H1 (cell line): Measurements from ENCODE around the gene KATNAL1. TPM values are rescaled to one million over a fixed set of nuclear protein-coding genes. Genes with fewer than 3 reads are reported as not detected.

Experiments used
- ASH2L ChIP-seq: fragments of 200-600, 300-600 bp; sonication (generic); IDR thresholded peaks from one replicate; pipeline ENCODE4 v1.7.1; 2017; ENCODE audit warnings: low read length
- BCL11A ChIP-seq, 2 experiments: IDR thresholded peaks; one replicate each; pipeline ENCODE4 v1.6.1; 2011; ENCODE audit warnings: low read depth in 2 of 2, low read length in 2 of 2, mild to moderate bottlenecking in 2 of 2
- CBX8 ChIP-seq: fragments of 300-800, 300-1000 bp; sonication (generic); IDR thresholded peaks from 2 replicates; pipeline ENCODE4 v1.7.1; 2016; ENCODE audit warnings: low read depth, low read length, borderline replicate concordance
- CHD7 ChIP-seq: fragments of 300-600 bp; sonication (generic); IDR thresholded peaks from 2 replicates; pipeline ENCODE4 v1.7.1; 2012; ENCODE audit warnings: low read length, moderate library complexity, mild to moderate bottlenecking, inconsistent platforms; ENCODE audit not compliant: insufficient replicate concordance
- GABPA ChIP-seq: IDR thresholded peaks from 2 replicates; pipeline ENCODE4 v1.6.1; 2011; ENCODE audit warnings: mild to moderate bottlenecking, low read length, moderate library complexity, borderline replicate concordance; ENCODE audit not compliant: insufficient read depth
- GTF2F1 ChIP-seq: IDR thresholded peaks from 2 replicates; pipeline ENCODE4 v1.6.1; 2012; ENCODE audit warnings: low read depth, low read length, improper control_type of control experiment, borderline replicate concordance
- HDAC2 ChIP-seq, 2 experiments: fragments of 300-600 bp in 1 of 2; sonication (generic) in 1 of 2; IDR thresholded peaks; 2 replicates each; pipeline ENCODE4 v1.6.1; 2011 to 2012; ENCODE audit warnings: low read depth in 2 of 2, low read length in 2 of 2, mild to moderate bottlenecking in 2 of 2, moderate library complexity in 2 of 2, borderline replicate concordance in 1 of 2, inconsistent platforms in 1 of 2
- PHF8 ChIP-seq: fragments of 200-600 bp; sonication (generic); conservative IDR thresholded peaks from 2 replicates; pipeline ENCODE4 v1.7.1; 2012; ENCODE audit warnings: low read depth, mild to moderate bottlenecking, inconsistent platforms, low read length, moderate library complexity
- SAP30 ChIP-seq: fragments of 300-600 bp; sonication (generic); IDR thresholded peaks from 2 replicates; pipeline ENCODE4 v1.7.1; 2012; ENCODE audit warnings: low read length, moderate library complexity, mild to moderate bottlenecking, inconsistent platforms; ENCODE audit not compliant: insufficient read depth, insufficient replicate concordance
- SIRT6 ChIP-seq: IDR thresholded peaks from one replicate; pipeline ENCODE4 v1.7.1; 2012; ENCODE audit warnings: low read length, inconsistent platforms
- SP1 ChIP-seq: IDR thresholded peaks from 2 replicates; pipeline ENCODE4 v1.6.1; 2011; ENCODE audit warnings: low read depth, low read length
- ZNF274 ChIP-seq: IDR thresholded peaks from 2 replicates; pipeline ENCODE4 v1.7.0; 2012; ENCODE audit warnings: low read length, borderline replicate concordance; ENCODE audit errors: extremely low read depth
- polyA plus RNA-seq, 7 experiments: library from polyadenylated mRNA; depleted of rRNA in 3 of 7; stranded (reverse) in 5 of 7; unstranded in 2 of 7; fragments of >200 nt in 5 of 7; fragments of 200-250 nt in 2 of 7; gene quantifications; 1 replicate in 5 of 7; 2 replicates in 1 of 7; 4 replicates in 1 of 7; pipeline versions ENCODE4 v1.2.1 to v1.2.3, GENCODE V29; 2011 to 2013; ENCODE audit warnings: missing spikeins in 2 of 7, mixed read lengths in 2 of 7
- total RNA-seq: library from RNA; stranded (reverse); fragmentation: NEBNext Ultra II Directional; extraction: Animal tissue kit (Norgen Biotek cat#: 25700); gene quantifications from 2 replicates; pipeline ENCODE4 v1.2.1, GENCODE V29; 2021

KATNAL1 gene
- total and polyA plus RNA-seq, 2 of the 8 experiments (the other 6 are each of a cell fraction or from before 2014, with no cell fraction given), result 4.0 to 13.2 TPM

GRCh38 chr13:30319130-30319529, 11.8 kb upstream of the KATNAL1 start (continued):
- TF ChIP-seq CHD7, result no peak
- TF ChIP-seq SAP30, result no peak
- TF ChIP-seq CBX8, result no peak
- no peak for TF ChIP-seq GTF2F1
- TF ChIP-seq ASH2L, result no peak
- no peak for TF ChIP-seq ZNF274
- TF ChIP-seq SIRT6, result no peak
- TF ChIP-seq HDAC2 (IDR thresholded peaks at IDR 0.05; ENCODE audit: borderline replicate concordance in 1 of 2, low read depth in 2 of 2, low read length in 2 of 2), result no peak
- no peak for TF ChIP-seq SP1
- no peak for TF ChIP-seq BCL11A (IDR thresholded peaks at IDR 0.05; ENCODE audit: low read depth in 2 of 2, low read length in 2 of 2)
- TF ChIP-seq PHF8, result no peak
- no peak for TF ChIP-seq GABPA
